ENCODE data around the gene ARMC5.

- TF ChIP-seq CTCF (IDR thresholded peaks at IDR 0.05) (no peak), POLR2AphosphoS5 (IDR thresholded peaks at IDR 0.05) (no peak)
These were observed 5.8 kb upstream of the ARMC5 start for GRCh38 chr16:31453255-31454204.
